NB4 (cell line): Measurements from ENCODE around the gene TSEN34.
A peak's percentile ranks its signal among the peaks of the same experiment; 100 is the strongest.

Source experiments
- CTCF ChIP-seq: IDR thresholded peaks from one replicate; pipeline ENCODE4 v1.5.1; 2012; ENCODE audit warnings: low read depth, low read length
- MYC ChIP-seq: IDR thresholded peaks from 2 replicates; pipeline ENCODE4 v1.6.1; 2011; ENCODE audit warnings: low read depth, low read length
- POLR2A ChIP-seq: IDR thresholded peaks from 2 replicates; pipeline ENCODE4 v1.6.1; 2011; ENCODE audit warnings: mild to moderate bottlenecking; ENCODE audit not compliant: insufficient read length; ENCODE audit errors: extremely low read depth

- no peak for TF ChIP-seq CTCF
- no peak for TF ChIP-seq POLR2A
- 0 out of 2 replicates have a peak, but pooled peaks have one; percentile 8 for TF ChIP-seq MYC
These were observed 2.8 kb upstream of the TSEN34 start for GRCh38 chr19:54188215-54188871.
